ENCODE results near the gene COL13A1. TPM values are rescaled to one million over a fixed set of nuclear protein-coding genes. Genes with fewer than 3 reads are reported as not detected.
A peak's percentile ranks its signal among the peaks of the same experiment; 100 is the strongest.

COL13A1 gene
- 10 to 100 TPM in 3 of 4 donors, 1 to 10 TPM in 1; 6.9 to 33.9 (median 20.5) TPM for polyA plus RNA-seq (ENCODE audit: insufficient read length in 4 of 4)

GRCh38 chr10:69801434-69802315, at the start of gene COL13A1:
TSS of gene COL13A1 (plus strand) at chr10:69801906. CDS start at chr10:69802424, 518 bp downstream.
- DNase-seq (ENCODE audit: low read depth in 4 of 4, low spot score in 3 of 4), result peak; percentile 46 to 60 (median 58)

- no peak for DNase-seq (ENCODE audit: low read depth in 4 of 4, low spot score in 3 of 4)
These were observed 49.2 kb upstream of the COL13A1 start for GRCh38 chr10:69752479-69752878.

GRCh38 chr10:69756279-69756678, 45.4 kb upstream of the COL13A1 start:
- DNase-seq (ENCODE audit: low read depth in 4 of 4, low spot score in 3 of 4), result no peak

GRCh38 chr10:69757206-69757552, 44.5 kb upstream of the COL13A1 start:
- DNase-seq (ENCODE audit: low read depth in 4 of 4, low spot score in 3 of 4), result no peak

GRCh38 chr10:69757553-69758309, 44.0 kb upstream of the COL13A1 start:
- peak in 1 of 4 donors; percentile 56 for DNase-seq (ENCODE audit: low read depth in 4 of 4, low spot score in 3 of 4)

- no peak for DNase-seq (ENCODE audit: low read depth in 4 of 4, low spot score in 3 of 4)
These were observed 43.4 kb upstream of the COL13A1 start for GRCh38 chr10:69758310-69758728.

GRCh38 chr10:69759641-69760040, 42.1 kb upstream of the COL13A1 start:
- no peak for DNase-seq (ENCODE audit: low read depth in 4 of 4, low spot score in 3 of 4)

- DNase-seq (ENCODE audit: low read depth in 4 of 4, low spot score in 3 of 4), result no peak
These were observed 41.6 kb upstream of the COL13A1 start for GRCh38 chr10:69760072-69760471.

- no peak for DNase-seq (ENCODE audit: low read depth in 4 of 4, low spot score in 3 of 4)
These were observed 40.4 kb upstream of the COL13A1 start for GRCh38 chr10:69761320-69761719.

GRCh38 chr10:69766161-69766910, 35.4 kb upstream of the COL13A1 start:
- DNase-seq (ENCODE audit: low read depth in 4 of 4, low spot score in 3 of 4), result no peak

- DNase-seq (ENCODE audit: low read depth in 4 of 4, low spot score in 3 of 4), result no peak
These were observed 33.9 kb upstream of the COL13A1 start for GRCh38 chr10:69767793-69768192.

- DNase-seq (ENCODE audit: low read depth in 4 of 4, low spot score in 3 of 4), result no peak
These were observed 33.3 kb upstream of the COL13A1 start for GRCh38 chr10:69768386-69768785.

GRCh38 chr10:69769395-69769992, 32.2 kb upstream of the COL13A1 start:
- no peak for DNase-seq (ENCODE audit: low read depth in 4 of 4, low spot score in 3 of 4)

GRCh38 chr10:69772933-69773704, 28.6 kb upstream of the COL13A1 start:
- DNase-seq (ENCODE audit: low read depth in 4 of 4, low spot score in 3 of 4), result no peak

GRCh38 chr10:69774596-69774995, 27.1 kb upstream of the COL13A1 start:
- DNase-seq (ENCODE audit: low read depth in 4 of 4, low spot score in 3 of 4), result no peak

- DNase-seq (ENCODE audit: low read depth in 4 of 4, low spot score in 3 of 4), result no peak
These were observed 21.6 kb upstream of the COL13A1 start for GRCh38 chr10:69780077-69780476.

- DNase-seq (ENCODE audit: low read depth in 4 of 4, low spot score in 3 of 4), result no peak
These were observed 20.1 kb upstream of the COL13A1 start for GRCh38 chr10:69781576-69781975.

GRCh38 chr10:69783515-69783914, 18.2 kb upstream of the COL13A1 start:
- no peak for DNase-seq (ENCODE audit: low read depth in 4 of 4, low spot score in 3 of 4)

- DNase-seq (ENCODE audit: low read depth in 4 of 4, low spot score in 3 of 4), result no peak
These were observed 14.9 kb upstream of the COL13A1 start for GRCh38 chr10:69786791-69787190.

GRCh38 chr10:69787681-69788080, 14.0 kb upstream of the COL13A1 start:
- no peak for DNase-seq (ENCODE audit: low read depth in 4 of 4, low spot score in 3 of 4)
